Fibroblast of pulmonary artery (primary cell): ENCODE results near the gene SDF4.

Experiments
- DNase-seq: peaks from one replicate; pipeline ENCODE4 v3.0.0-alpha.2; 2010; ENCODE audit warnings: low read depth
- H3K4me3 ChIP-seq: replicated peaks from 2 replicates; pipeline ENCODE4 v1.5.1; 2011; ENCODE audit warnings: low read depth, mild to moderate bottlenecking, control low read depth, low read length, moderate library complexity
- CTCF ChIP-seq: IDR thresholded peaks from 2 replicates; pipeline ENCODE4 v1.5.1; 2011; ENCODE audit warnings: mild to moderate bottlenecking, control low read depth, low read length, inconsistent platforms; ENCODE audit errors: missing control alignments

Gene SDF4

GRCh38 chr1:1223321-1223720, 8.5 kb downstream of the SDF4 start:
- no peak for DNase-seq
- H3K4me3 ChIP-seq = no peak overlapping the region
- no peak for TF ChIP-seq CTCF

- no peak overlapping the region for H3K4me3 ChIP-seq
- DNase-seq = no peak
- no peak for TF ChIP-seq CTCF
Observed at GRCh38 chr1:1222575-1223225, 9.1 kb downstream of the SDF4 start.

- TF ChIP-seq CTCF = no peak
- H3K4me3 ChIP-seq = no peak overlapping the region
- no peak for DNase-seq
Observed at GRCh38 chr1:1221887-1222574, 9.8 kb downstream of the SDF4 start.

- H3K4me3 ChIP-seq = no peak overlapping the region
- TF ChIP-seq CTCF = no peak
- DNase-seq = no peak
Observed at GRCh38 chr1:1220197-1220596, 11.6 kb downstream of the SDF4 start.

- no peak overlapping the region for H3K4me3 ChIP-seq
- no peak for TF ChIP-seq CTCF
- no peak for DNase-seq
Observed at GRCh38 chr1:1219341-1219740, 12.5 kb downstream of the SDF4 start.

- no peak for DNase-seq
- no peak for TF ChIP-seq CTCF
- no peak overlapping the region for H3K4me3 ChIP-seq
Observed at GRCh38 chr1:1218524-1219200, 13.1 kb downstream of the SDF4 start.
